22Rv1 (cell line): ENCODE measurements around the gene KPNB1.

Source experiments
- H3K27ac ChIP-seq: fragments of 450-650 bp; 2 replicates; pipeline ENCODE4 v1.5.1; 2017
- CTCF ChIP-seq: fragments of 450-650 bp; IDR thresholded peaks from 2 replicates; pipeline ENCODE4 v1.5.1; 2017; ENCODE audit warnings: mild to moderate bottlenecking
- ZFX ChIP-seq: fragments of 450-650 bp; IDR thresholded peaks from 2 replicates; pipeline ENCODE4 v1.6.1; 2017; ENCODE audit warnings: antibody characterized with exemption, borderline replicate concordance

KPNB1 gene

GRCh38 chr17:47703191-47703591 is 53.5 kb downstream of the KPNB1 start:
- no peak overlapping the region for H3K27ac ChIP-seq
- no peak for TF ChIP-seq CTCF
- no peak for TF ChIP-seq ZFX

GRCh38 chr17:47703671-47704070 is 54.0 kb downstream of the KPNB1 start:
- H3K27ac ChIP-seq: no peak overlapping the region
- TF ChIP-seq CTCF: no peak
- no peak for TF ChIP-seq ZFX

- TF ChIP-seq CTCF (no peak), ZFX (no peak)
- H3K27ac ChIP-seq: no peak overlapping the region
Observed at GRCh38 chr17:47704116-47704515, 54.4 kb downstream of the KPNB1 start.

- TF ChIP-seq CTCF (no peak), ZFX (no peak)
- H3K27ac ChIP-seq: no peak overlapping the region
Observed at GRCh38 chr17:47704736-47705135, 55.0 kb downstream of the KPNB1 start.

- no peak overlapping the region for H3K27ac ChIP-seq
- no peak for TF ChIP-seq ZFX
- TF ChIP-seq CTCF: no peak
Observed at GRCh38 chr17:47705536-47706530, 56.1 kb downstream of the KPNB1 start.

- no peak overlapping the region for H3K27ac ChIP-seq
- no peak for TF ChIP-seq CTCF
- no peak for TF ChIP-seq ZFX
Observed at GRCh38 chr17:47707056-47707804, 57.5 kb downstream of the KPNB1 start.

GRCh38 chr17:47707884-47708283 is 58.2 kb downstream of the KPNB1 start:
- no peak for TF ChIP-seq ZFX
- TF ChIP-seq CTCF: no peak
- no peak overlapping the region for H3K27ac ChIP-seq
